Glomerular endothelial cell (primary cell): ENCODE data around the gene LIMK1. TPM values are rescaled to one million over a fixed set of nuclear protein-coding genes. Genes with fewer than 3 reads are reported as not detected.

Experiments
- DNase-seq: peaks from one replicate; pipeline ENCODE4 v3.0.0-alpha.2; 2011; ENCODE audit warnings: low read depth, low spot score; ENCODE audit errors: extremely low read depth
- total RNA-seq: library from RNA; depleted of rRNA; stranded (reverse); fragments of >200 nt; gene quantifications from 2 replicates; pipeline ENCODE4 v1.2.3, GENCODE V29; 2015

Gene LIMK1
- total RNA-seq, 1 donor from 2014 or later = 56.8 TPM

DNA sequence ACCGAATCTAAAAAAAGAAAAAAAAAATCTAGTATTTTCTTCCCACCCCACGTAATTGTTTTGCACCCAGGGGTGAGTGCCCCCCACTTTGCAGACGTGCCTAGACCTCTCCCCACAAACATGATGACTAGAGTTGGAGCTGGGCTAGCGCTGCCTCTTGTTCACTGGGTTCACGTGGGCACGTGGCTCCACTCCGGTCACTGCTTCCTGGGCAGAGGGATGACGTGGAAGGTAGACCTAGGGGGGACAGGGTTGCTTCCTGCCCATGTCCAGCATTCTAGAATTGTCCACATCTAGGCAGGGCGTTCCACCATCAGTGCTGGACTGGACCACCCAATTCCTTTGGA lies 861 bp upstream of the LIMK1 start:
- no peak for DNase-seq

DNA sequence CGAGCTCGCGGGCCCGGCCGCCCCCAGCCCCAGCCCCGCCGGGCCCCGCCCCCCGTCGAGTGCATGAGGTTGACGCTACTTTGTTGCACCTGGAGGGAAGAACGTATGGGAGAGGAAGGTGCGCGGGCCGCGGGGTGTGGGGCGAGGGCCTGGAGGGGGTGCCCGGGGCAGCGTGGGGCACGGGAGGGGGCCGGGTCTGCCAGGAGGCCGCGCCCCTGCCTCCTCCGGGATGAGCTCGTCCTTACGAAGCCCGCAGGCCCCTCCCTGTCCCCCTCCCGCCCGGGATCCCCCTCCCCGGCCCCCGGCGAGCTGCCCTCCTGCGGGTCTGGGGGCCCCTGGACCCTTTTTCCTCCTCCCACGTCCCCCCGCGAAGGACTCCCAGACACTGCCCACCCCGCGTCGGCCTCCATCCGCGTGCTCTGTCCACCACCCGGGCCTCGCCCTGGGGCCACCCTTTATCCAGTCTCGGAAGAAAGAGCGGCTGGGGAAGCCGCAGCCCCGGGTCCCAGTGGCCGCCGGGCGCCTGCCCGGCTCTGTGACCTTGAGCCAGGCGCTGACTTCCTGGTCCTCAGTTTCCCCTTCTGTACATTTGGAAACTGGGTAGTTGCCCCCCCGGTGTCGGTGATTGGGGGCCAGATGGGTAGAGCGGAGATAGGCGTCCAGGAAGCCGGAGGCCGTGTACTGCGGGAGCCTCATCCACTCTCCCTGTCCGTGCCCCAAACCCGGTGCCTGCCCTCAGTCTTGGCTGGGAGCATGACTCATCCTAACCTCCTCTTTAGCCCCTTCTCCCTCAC lies 521 bp downstream of the LIMK1 start:
- DNase-seq = no peak

- DNase-seq = no peak
These were observed 1.3 kb downstream of the LIMK1 start for GRCh38 chr7:74084722-74085578.

GRCh38 chr7:74087791-74088453 lies 4.3 kb downstream of the LIMK1 start:
- no peak for DNase-seq

DNA sequence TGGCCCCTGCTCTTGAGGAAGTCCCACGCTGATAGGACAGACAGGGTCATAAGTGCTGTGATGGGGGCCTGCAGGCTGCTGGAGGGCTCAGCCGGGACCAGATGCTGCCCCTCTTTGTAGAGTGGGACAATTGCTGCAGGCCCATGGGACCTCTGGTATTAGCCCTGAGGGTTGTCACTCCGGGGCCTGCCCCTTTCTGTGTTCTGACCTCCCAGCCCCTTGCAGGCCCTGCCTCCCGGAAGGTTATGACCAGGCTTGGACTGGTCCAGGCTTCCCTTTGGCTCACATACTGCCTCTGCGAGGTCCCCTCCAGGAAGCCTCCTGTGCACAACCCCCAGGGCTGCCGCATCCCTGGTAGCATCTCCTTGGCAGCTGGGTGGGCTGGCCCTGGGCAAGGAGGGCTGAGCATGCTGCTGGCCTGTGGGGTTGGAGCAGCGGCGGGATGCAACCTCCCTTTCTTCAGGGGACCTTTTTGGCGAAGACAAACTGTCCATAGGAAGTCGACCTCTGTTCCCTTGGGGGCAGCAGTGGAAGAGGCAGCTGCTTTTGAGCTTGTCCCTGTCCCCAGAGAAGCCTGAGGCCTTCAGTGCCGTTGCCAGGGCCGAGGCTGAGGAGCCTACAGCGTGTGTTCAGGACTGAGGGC lies 8.8 kb downstream of the LIMK1 start:
- DNase-seq = no peak

DNA sequence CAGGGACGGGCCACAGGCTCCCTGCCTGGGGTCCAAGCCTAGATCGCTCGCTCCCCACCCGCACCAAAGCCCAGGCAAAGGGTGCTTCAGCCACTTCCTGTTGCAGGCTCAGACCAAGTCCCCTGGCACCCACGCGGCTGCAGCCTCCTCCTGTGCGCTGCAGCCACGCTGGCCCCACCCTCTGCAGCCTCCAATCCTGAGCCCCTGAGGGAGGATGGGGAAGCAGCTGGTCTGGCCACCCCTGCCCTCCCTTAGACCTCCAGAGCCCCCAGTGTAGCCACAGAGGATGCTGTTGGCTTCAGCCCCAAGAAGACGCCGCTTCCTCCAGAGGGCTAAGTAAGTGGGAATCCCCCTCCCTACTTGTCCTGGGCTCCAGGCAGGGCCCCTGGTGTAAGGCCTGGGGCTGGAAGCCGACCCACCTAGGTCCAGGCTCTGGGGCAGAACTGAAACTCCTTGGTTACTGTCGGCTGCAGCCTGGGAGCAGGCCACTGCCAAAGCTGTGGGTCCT lies 9.4 kb downstream of the LIMK1 start:
- no peak for DNase-seq

DNA sequence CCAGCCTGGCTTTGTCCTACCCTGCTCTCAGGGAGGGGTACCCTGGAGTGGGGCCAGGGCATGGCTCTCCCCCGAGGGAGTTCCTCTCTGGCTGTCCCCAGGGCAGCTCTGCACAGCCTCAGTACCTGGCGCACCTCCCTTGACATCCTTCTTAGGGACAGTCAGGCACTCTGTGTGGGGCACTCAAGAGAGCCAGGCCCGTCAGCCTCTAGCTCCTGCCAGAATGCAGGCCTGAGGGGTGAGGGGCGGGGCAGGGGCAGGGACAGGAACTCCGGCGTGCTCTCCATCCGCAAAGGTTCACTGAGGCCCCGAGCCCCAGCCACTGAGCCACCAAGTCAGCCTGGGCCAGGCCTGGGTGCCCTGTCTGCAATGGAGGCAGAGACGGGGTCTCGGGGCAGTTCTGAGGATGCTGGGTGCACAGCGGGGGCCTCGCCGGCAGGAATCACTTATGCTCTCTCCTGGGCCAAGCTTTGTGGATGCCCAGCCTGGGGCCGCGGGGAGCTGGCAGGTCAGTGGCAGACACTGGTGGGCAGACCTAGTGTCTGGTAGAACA lies 10.1 kb downstream of the LIMK1 start:
- no peak for DNase-seq

DNA sequence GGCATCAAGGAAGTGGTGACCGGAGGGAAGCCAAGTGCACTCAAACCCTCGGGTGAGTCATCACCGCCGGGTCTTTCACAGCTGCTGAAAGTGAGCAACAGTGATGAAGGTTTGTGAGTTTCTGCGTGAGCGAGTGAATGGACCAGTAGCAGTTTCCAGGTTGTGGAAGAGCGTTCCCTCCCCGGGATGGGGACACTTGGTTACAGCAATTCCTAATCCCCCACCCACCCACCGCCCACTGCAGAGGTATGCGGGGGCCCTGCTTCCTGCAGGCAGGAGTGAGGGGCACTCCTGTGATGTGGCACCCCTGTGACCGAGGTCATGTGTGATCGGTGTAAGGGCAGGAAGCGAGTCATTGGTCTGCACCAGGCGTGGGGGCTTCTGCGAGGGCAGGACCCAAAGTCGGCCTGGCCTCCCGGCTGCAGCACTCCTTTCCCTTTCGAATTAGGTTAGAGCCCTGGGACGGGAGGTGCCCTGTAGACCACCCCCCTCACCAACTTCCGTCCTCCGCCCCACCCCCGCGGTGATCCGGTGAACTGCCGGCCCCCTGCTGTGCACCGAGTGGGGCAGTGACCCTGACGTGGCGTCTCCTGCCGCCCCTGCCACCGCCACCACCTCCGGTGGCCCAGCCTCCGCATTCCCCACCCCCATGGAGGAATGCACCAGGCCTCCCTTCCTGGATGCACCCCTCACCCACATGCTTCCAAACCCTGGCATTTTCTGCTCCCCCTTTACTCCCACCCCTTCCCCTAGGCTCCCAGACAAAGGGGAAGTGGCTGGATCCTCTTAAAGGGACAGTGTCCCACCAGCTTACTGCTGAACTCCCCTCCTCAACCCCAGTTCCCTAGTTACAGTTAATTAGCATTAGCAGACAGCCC lies 10.9 kb downstream of the LIMK1 start:
- peak; percentile 55 for DNase-seq

DNA sequence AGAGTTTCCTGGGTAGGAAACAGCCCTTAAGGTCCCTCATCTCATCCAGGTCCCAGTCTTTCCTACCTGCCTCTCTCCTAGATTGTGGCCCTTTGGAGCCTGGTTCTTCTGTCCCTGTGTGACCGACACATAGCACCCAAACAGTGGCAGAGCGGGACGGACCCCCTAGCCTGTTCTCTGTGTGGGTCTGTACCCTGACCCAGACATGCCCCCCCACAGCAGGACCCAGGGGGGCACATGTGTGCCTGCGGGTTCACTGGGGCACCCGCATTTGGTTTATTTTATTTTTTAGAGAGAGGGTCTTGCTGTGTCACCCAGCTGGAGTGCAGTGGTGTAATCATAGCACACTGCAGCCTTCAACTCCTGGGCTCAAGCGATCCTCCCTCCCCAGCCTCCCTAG lies 11.5 kb downstream of the LIMK1 start:
- no peak for DNase-seq

GRCh38 chr7:74097937-74098614 lies 14.5 kb downstream of the LIMK1 start:
- DNase-seq = peak; percentile 64

- DNase-seq = no peak
These were observed 15.4 kb downstream of the LIMK1 start for GRCh38 chr7:74099031-74099430.

GRCh38 chr7:74101061-74101681 lies 17.6 kb downstream of the LIMK1 start:
- DNase-seq = no peak

GRCh38 chr7:74103219-74103772 lies 19.7 kb downstream of the LIMK1 start:
- no peak for DNase-seq

DNA sequence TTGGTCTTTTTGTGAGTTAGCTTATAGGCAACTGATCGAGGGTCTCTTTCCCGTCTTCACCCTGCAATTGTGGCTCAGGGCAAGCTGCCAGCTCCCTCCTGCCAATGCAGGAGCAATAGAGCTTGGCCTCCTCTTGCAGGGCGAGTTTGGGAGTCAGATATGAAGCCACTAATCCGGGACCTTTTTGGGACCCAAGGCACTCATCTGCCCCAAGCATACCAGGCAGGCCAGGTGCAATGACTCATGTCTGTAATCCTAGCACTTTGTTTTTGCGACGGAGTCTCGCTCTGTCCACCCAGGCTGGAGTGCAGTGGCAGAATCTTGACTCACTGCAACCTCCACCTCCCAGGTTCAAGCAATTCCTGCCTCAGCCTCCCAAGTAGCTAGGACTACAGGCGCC lies 21.1 kb downstream of the LIMK1 start:
- no peak for DNase-seq

DNA sequence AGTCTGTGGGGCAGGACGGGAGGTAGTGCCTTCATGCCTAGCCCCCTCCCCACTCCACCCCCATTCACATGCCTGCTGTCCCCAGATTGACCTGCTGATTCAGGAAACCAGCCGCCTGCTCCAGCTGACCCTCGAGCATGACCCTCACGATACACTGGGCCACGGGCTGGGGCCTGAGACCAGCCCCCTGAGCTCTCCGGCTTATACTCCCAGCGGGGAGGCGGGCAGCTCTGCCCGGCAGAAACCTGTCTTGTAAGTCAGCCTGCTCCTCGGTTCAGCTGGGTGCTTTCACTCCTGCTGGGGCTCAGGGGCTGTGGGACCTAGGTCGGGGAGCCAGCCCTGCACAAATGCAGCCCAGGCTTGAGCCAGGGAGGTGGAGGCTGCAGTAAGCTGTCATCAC lies 22.4 kb downstream of the LIMK1 start:
- no peak for DNase-seq

DNA sequence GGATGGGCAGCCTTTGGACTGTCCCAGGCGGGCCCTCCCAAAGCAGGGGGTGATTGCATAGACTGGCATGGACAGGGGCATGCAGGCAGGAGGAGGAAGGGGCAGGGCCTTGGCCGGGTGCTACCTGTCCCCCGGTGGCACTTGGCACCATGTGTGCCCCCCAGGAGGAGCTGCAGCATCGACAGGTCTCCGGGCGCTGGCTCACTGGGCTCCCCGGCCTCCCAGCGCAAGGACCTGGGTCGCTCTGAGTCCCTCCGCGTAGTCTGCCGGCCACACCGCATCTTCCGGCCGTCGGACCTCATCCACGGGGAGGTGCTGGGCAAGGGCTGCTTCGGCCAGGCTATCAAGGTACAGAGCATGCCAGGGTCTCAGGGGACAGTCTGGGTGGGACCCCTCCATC lies 23.2 kb downstream of the LIMK1 start:
- DNase-seq = no peak

DNA sequence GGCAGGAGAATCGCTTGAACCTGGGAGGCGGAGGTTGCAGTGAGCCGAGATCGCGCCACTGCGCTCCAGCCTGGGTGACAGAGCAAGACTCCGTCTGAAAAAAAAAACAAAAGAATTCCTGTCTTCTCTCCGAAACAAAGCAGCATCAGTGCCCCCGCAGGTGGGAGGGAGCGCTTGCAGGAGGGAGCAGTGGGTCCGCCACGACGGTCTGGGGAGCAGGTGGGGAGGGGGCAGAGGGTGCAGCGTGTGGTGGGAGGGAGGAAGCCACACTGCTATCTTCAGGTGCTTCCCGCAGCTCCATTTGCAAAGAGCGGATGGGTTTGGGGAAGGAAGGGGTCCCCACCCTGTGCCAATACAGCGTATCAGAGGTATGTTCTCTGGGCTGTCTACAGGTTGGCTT lies 31.7 kb downstream of the LIMK1 start:
- no peak for DNase-seq

GRCh38 chr7:74116356-74116755 lies 32.8 kb downstream of the LIMK1 start:
- no peak for DNase-seq
